ENCODE data around the gene DGKI.

- no peak for TF ChIP-seq SUZ12 (IDR thresholded peaks at IDR 0.05; ENCODE audit: extremely low read depth, insufficient read depth, insufficient read length)
- no peak for TF ChIP-seq YY1 (IDR thresholded peaks at IDR 0.05; ENCODE audit: insufficient read depth, insufficient read length)
Measured at GRCh38 chr7:137753948-137754851, 92.6 kb downstream of the DGKI start.

Data from NT2/D1 (cell line).